ENCODE measurements around the gene TNNT3. TPM values are rescaled to one million over a fixed set of nuclear protein-coding genes. Genes with fewer than 3 reads are reported as not detected.

TNNT3 gene
- polyA plus RNA-seq, 12 donors: 2,865 to 9,652 (median 5,402) TPM

- DNase-seq: no peak
These were observed 25.7 kb upstream of the TNNT3 start for GRCh38 chr11:1893581-1894359.

DNA sequence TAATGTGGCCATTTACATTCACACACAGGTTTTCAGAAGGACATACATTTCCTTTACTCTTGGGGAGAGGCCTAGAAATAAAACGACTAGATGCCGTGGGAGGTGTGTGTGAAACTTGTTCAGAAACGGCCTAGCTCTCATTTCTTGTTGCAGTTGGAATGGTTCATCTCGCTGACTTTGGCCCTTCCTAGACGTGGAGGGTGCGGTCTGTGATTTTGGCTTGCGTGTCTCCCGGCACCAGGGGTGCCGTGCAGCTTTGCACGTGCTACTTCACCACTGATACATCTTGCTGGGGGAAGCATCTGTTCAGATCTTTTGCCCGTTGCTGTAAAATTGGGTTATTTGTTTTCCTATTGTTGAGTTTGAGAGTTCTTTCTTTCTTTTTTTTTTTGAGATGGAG, 24.7 kb upstream of the TNNT3 start:
- no peak for DNase-seq

- DNase-seq: no peak
These were observed 23.0 kb upstream of the TNNT3 start for GRCh38 chr11:1896468-1896867.

DNA sequence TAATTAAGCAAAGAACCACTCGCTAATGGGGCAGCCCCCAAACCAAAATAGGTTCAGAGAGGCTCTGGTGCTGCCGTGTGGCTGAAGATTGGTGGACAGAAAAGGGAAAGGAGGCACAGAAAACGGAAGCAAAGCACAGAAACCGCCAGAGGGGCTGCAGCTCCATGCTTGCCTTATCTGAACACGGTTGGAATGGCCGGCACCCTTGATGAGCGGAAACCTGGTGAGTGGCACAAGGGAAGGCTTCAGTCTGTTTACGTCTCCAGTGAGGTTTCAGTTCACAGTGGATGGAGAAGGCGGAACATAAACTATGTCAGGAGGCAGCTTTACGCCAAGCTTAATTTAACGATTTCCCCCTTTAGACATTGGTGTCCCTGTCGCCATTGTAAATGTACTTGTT, 22.6 kb upstream of the TNNT3 start:
- no peak for DNase-seq

DNA sequence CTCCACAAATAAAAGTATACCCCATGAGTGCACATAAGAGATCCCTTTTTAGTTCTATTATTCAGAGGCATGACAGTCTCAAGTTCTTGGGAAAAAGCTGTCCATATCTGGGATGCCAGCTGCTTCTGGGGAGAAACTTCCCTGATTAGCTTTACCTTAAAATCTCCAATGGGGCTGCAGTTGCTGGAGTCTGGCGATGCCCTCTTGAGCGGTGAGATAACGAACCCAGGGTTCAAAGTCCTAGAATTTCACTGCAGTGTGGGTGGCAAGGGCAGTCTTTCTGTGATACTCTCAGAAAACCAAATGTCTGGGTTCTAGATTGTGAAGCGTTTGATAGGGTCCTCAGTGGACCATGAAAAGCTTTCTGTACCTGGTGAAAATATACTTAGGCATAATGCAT, 20.4 kb upstream of the TNNT3 start:
- DNase-seq: no peak

GRCh38 chr11:1899686-1900085, 19.8 kb upstream of the TNNT3 start:
- DNase-seq: no peak

GRCh38 chr11:1906181-1906580, 13.3 kb upstream of the TNNT3 start:
- no peak for DNase-seq

GRCh38 chr11:1906611-1907423, 12.7 kb upstream of the TNNT3 start:
- no peak for DNase-seq

DNA sequence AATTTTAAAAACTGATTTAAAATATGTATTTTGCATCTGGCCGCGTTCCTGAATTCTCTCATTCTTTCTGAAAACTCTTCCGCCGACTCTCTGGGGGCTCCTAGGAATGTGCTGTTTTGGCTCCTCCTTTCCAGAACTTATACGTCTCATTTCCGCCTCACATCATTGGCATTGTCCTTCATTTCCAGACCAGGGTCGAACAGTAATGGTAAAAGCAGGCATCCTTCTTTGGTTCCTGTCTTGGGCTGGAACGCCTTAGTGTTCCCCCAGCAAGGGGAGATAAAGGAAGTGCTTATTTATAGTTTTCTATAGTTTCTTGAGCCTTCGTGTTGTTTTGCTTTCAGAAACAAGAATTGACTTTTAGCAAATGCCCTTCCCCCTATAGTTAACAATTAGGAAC, 10.9 kb upstream of the TNNT3 start:
- DNase-seq: peak; percentile 90

DNA sequence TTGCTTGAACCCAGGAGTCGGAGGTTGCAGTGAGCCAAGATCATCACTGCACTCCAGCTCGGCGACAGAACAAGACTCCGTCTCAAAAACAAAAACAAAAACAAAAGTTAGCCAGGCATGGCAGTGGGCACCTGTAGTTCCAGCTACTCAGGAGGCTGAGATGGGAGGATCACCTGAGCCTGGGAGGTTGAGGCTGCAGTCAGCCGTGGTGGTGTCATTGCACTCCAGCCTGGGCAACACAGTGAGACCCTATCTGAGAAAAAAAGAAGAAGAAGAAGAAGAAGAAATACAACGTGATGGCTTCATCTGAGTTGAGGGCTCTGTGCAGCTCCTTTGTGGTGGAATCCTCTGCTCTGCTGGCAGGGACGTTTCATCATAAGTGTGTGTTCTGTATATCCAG, 10.0 kb upstream of the TNNT3 start:
- no peak for DNase-seq

DNA sequence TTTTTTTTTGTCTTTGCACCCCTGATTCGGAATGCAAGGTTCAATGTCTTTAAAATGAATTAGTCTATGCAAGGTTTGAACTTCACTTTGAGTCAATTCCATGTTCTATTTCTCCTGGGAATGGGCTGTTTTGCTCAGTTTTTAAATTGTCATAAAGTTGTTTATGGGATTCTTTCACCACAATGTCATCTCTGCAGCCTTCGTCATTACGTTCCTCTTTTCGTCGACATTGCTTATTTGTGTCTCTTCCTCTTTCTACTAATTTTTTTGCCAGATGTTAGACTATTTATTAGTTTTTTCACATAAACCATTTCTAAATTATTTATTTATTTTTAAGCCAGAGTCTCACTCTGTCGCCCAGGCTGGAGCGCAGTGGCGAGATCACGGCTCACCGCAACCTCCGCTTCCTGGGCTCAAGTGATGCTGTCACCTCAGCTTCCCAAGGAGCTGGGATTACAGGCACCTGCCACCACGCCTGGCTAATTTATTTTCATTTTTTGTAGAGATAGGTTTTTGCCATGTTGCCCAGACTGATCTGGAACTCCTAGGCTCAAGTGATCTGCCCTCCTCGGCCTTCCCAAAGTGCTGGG, 7.1 kb upstream of the TNNT3 start:
- no peak for DNase-seq

- no peak for DNase-seq
These were observed 6.0 kb upstream of the TNNT3 start for GRCh38 chr11:1913271-1914060.

GRCh38 chr11:1915795-1916131, 3.7 kb upstream of the TNNT3 start:
- no peak for DNase-seq

- no peak for DNase-seq
These were observed 3.1 kb upstream of the TNNT3 start for GRCh38 chr11:1916132-1916985.

DNA sequence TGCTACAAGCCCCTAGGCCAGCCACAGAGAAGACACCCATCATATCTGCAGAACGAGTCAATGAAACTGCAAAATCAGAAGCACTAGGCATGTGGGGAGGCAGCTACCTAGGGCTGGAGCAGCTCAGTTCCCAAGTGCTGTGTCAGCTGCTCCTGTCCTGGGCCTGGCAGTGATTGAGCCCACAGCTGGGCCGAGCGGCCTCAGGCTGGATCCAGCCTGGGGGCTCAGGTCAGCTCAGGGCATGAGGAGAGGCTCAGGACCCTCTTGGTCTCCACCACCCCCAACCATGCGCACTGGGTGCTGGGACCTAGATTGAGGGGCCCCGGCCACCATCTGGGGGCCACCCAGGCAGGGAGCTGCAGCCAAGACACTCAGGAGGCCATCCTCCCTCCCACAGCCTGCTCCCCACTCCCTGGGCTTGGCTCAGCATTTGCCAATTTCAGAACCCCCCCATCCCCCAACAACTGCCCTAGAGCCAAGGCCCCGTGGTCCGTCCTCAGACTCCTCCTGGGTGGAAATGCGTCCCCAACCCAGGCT, 2.4 kb upstream of the TNNT3 start:
- DNase-seq: no peak

DNA sequence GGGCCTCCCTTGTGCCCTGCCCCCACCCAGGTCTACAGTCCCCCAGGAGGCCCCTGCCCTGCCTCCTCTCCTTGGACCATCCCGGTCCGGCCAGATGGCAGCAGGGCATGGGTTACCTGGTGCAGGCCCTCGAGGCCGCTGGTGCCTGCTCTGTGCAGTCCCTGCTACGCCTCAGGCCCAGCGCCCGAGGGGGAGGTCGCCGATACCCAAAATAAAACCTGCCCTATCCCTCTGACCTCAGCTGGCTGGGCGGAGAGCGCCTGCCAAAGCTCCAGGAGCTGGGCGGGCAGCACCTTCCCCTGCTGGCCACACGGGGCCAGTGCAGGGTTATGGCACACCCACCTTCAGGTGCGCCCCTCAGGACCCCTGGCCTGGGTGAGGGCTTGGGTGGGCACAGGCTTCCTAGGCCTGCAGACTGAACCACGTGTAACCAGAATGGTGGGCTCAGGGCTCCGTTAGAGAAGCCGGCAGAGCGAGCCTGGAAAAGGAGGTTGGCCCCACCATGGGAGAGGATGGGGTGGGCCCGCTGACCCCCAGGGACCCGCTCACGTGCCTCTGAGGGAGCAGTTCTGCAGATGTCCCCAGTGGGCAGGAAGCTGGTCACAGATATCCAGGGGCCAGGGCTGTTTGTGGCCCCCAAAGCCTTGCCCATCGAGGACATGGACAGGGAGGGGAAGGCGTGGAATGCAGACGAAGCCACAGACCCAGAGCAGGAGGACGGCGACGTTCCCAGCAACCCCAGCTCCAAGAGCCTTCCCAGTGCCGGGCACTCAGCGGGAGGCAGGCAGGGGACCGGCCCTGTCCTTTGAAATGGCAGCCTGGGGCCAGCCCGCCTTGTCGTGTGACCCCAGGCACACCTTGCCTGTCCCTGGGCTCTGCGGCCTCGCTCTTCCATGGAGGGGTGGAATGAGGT, 1.7 kb upstream of the TNNT3 start:
- no peak for DNase-seq

- DNase-seq: no peak
These were observed 827 bp upstream of the TNNT3 start for GRCh38 chr11:1918436-1919315.

GRCh38 chr11:1920128-1920908, 815 bp downstream of the TNNT3 start:
- DNase-seq: no peak

Data from muscle of arm (tissue), 12 donors.